ENCODE results near the gene NADSYN1.

NADSYN1 gene

GRCh38 chr11:71451596-71452198, 1.3 kb upstream of the NADSYN1 start:
- DNase-seq, result peak in 1 of 2 experiments; percentile 31

DNA sequence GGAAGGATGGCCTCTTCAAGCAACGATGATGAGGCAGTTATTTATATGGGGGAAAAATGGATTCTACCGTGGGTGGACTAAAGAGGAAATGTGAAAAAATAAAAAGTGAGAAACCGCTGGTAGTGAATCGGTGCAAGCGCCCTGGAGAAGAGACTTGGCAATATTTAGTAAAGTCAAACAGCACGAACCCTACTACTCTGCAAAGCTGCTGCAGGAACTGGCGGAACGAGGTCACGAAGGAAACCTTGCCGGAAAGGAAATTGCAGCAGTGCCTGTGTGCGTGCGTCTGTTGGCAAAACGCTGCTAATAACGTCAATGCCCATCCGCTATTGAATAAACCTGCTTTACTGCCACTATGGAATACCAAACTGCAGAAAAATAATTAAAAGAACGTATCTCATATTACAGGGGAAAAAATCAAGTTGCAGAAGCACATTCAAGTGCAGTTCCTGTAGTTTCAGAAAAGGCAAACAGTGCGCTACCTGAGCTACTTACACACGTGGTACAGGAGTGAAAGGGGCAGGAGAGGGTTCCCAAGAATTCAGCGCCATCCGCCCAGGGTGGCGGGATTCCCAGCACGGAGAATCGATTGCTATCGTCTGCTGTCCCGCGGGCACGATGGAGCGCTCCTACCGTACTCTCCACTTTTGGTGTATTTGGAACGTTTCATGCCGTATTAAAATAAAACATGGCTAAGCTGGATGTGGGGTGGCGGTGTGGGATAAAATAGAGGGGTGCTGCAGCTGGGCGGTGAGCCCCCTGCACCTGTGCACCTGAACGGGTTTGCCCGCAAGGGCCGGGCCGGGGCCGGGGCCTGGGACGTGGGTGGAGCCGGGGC, 585 bp upstream of the NADSYN1 start:
- DNase-seq, result peak; percentile 82 to 87

DNA sequence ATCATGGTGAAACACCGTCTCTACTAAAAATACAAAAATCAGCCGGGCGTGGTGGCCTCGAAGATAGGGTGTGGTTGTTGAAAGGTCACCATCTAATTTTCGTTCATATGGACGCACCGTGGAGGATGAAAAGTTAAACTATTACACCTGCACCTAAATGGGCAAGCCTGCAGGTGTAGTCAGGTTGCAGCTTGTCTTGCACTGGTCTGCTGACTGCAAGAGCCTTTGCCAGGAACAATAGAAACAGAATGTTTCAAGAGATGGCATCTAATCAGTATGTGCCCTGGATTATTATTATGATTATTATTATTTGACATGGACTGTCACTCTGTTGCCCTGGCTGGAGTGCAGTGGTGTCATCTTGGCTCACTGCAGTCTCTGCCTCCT, 908 bp downstream of the NADSYN1 start:
- no peak for DNase-seq

- no peak for DNase-seq
Observed at GRCh38 chr11:71454470-71455113, 1.6 kb downstream of the NADSYN1 start.

DNA sequence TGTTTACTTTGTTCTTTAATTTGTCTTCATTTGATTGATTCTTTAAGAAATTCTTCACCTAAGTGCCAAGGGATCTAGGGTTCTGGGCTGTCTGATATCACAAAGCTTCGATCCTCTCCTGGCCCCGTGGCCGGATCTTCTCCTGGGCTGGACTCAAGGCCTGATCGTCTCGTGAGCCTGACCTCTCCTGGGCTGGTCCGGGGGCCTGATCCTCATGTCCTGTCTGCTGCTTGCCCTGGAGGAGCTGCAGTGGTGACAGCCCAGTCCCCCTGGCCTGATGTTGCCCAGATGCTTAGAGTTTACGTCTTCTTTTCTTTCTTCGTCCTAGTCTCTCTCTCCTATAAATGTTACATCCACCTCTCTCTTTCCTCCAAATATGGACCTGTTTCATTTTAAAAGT, 3.3 kb downstream of the NADSYN1 start:
- DNase-seq, result no peak

DNA sequence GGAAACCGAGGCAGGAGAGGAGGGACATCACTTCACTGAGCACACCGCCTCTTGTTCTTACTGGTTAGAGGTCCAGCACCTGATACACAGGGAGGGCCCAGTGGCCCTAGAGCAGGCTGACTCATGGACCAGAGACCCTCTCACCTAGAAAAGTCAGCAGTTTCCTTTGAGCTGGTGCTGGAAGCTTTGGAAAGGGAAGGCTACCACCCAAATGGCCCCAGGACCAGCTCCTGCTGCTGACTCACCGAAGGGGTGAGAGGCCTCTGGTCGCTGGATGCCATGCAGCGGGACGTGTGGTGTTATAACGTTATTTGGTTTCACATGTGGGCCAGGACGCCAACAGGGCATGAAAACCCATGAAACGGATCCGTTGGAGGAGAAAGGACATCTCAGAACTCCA, 3.8 kb downstream of the NADSYN1 start:
- no peak for DNase-seq

DNA sequence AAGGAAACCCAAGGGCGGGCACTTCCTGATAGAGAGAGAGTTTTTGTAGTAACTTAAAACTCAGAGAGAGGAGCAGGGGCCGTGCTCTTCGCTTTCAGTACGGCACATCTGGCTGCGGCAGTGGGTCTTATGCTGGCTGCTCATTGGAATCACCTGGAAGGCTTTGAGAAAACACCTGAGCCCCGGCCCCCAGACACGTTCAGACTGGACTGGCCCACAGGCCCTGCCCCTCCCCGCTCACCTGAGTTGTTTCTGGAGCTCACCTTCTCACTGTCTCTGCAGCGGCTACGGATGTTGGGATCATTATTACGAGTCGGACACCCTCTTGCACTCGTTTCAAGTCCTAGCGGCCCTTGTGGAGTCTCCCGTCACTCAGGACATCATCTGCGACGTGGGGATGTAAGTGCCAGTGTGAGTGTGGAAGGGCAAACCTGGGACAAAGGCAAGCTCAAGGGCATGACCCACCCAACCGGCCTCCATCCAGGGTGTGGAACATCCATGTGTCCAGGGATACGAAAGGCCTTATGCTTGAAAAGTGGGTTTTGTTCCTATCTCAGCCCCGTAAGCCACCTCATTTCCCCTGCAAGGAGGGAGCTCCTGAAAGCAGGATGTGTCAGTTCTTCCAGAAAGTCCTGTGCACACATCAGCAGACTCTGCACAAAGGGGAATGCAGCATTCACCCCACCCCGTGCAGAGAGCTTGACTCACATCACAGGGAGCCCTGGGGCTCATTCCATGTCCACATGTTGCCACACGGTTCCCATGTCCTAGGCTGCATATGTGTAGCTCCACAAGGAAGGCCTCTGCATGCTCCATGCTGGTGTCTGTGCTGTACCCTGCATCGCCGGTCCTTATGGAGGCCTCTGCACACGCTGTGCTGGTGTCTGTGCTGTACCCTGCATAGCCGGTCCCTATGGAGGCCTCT, 5.4 kb downstream of the NADSYN1 start:
- DNase-seq, result no peak

DNA sequence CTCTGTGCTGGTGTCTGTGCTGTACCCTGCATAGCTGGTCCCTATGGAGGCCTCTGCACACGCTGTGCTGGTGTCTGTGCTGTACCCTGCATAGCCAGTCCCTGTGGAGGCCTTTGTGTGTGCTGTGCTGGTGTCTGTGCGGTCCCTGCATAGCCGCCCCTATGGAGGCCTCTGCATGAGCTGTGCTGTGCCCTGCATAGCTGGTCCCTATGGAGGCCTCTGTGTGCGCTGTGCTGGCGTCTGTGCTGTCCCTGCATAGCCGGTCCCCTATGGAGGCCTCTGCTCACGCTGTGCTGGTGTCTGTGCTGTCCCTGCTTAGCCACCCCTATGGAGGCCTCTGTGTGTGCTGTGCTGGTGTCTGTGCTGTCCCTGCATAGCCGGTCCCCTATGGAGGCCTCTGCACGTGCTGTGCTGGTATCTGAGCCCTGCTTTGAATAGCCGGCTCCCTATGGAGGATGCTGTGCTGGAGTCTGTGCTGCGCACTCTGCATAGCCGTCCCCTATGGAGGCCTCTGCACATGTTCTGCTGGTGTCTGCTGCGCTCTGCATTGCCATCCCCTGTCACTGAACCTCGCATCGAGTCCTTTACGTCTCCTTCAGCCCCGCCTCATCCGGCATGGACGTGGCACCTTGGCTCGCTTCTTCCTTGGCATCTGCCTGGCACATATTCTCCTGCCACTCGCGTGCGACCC, 6.2 kb downstream of the NADSYN1 start:
- DNase-seq, result no peak

DNA sequence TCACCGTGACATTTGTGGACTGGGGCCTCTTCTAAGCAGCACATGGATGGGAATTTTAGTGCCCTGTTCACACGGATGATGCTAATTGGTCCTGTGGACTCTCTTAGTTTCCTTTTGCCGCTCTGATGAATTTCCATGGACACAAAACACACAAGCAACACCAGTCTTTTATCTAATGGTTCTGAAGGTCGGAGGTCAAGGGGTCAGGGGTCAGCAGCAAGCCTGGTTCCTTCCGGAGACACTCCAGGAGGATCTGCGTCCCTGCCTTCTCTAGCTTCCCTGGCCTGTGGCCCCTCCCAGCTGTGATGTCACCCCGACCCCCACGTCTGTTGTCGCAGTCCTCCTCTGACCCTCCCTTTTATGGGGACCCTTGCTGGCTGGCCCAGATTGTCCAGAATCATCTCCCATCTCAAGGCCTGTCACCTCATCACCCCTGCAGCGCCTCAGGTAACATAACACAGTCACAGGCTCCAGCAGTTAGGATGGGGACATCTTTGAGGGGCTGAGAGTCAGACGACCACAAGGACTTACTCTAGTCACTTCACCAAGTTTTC, 6.8 kb downstream of the NADSYN1 start:
- no peak for DNase-seq

GRCh38 chr11:71461696-71462095, 8.7 kb downstream of the NADSYN1 start:
- DNase-seq, result no peak

DNA sequence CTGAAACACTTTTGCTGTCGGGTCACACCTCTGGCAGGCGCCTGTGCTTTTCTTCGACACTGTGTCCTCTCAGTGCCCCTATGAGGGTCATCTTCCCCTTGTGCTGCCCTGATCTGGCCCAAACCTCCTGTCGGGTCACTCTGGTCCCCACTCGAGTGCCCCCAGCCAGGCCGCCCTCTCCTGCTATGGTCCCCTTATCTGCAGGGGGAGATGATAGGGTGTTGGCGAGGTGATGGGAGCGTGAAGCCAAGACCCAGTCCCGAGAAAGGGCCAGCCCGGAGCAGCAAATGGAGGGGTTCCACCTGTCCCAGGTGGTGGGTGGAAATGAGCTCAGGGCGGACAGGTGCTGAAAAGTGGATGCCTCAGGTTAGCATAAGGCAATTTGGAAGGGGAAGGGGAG, 9.7 kb downstream of the NADSYN1 start:
- DNase-seq, result no peak

- DNase-seq, result no peak
Observed at GRCh38 chr11:71463331-71464211, 10.6 kb downstream of the NADSYN1 start.

GRCh38 chr11:71465054-71465453, 12.1 kb downstream of the NADSYN1 start:
- DNase-seq, result no peak

- DNase-seq, result no peak
Observed at GRCh38 chr11:71466358-71466757, 13.4 kb downstream of the NADSYN1 start.

- DNase-seq, result no peak
Observed at GRCh38 chr11:71467164-71467563, 14.2 kb downstream of the NADSYN1 start.

DNA sequence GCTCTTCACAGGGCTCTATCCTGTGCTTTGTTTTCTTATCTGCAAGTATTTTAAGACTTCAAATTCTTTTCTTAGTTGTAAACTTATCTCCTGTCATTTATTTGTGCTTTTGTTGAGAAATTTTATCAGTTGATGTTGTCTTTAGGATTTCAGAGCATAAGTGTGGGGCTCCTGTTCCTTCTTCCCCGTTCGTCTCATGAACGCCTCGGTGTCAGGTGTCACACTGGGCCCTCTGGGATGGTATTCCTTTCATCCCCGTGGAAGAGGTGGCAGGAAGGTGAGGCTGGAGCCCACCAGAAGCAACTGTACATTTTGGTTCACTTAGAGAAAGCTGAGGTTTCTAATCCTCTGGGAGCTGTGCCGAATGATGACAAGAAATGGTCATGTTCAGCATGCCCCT, 17.9 kb downstream of the NADSYN1 start:
- no peak for DNase-seq

- no peak for DNase-seq
Observed at GRCh38 chr11:71472357-71472885, 19.4 kb downstream of the NADSYN1 start.

- no peak for DNase-seq
Observed at GRCh38 chr11:71472941-71473792, 20.2 kb downstream of the NADSYN1 start.

GRCh38 chr11:71473793-71474080, 20.7 kb downstream of the NADSYN1 start:
- no peak for DNase-seq

All from AML-193 (cell line).